HG03039 (cell line): ENCODE results near the gene GNG8.
A peak's percentile ranks its signal among the peaks of the same experiment; 100 is the strongest.

Source experiments
- ATAC-seq: cut with Tn5 transposase; IDR thresholded peaks from one replicate; pipeline ENCODE4 v1.9.1; 2021; ENCODE audit warnings: mild to moderate bottlenecking, moderate library complexity; ENCODE audit not compliant: unreplicated experiment

Gene GNG8

GRCh38 chr19:46603752-46604231 lies 32.2 kb downstream of the GNG8 start:
- no peak for ATAC-seq

- no peak for ATAC-seq
These were observed 32.8 kb downstream of the GNG8 start for GRCh38 chr19:46603195-46603637.

- no peak for ATAC-seq
These were observed 33.4 kb downstream of the GNG8 start for GRCh38 chr19:46602392-46603194.

DNA sequence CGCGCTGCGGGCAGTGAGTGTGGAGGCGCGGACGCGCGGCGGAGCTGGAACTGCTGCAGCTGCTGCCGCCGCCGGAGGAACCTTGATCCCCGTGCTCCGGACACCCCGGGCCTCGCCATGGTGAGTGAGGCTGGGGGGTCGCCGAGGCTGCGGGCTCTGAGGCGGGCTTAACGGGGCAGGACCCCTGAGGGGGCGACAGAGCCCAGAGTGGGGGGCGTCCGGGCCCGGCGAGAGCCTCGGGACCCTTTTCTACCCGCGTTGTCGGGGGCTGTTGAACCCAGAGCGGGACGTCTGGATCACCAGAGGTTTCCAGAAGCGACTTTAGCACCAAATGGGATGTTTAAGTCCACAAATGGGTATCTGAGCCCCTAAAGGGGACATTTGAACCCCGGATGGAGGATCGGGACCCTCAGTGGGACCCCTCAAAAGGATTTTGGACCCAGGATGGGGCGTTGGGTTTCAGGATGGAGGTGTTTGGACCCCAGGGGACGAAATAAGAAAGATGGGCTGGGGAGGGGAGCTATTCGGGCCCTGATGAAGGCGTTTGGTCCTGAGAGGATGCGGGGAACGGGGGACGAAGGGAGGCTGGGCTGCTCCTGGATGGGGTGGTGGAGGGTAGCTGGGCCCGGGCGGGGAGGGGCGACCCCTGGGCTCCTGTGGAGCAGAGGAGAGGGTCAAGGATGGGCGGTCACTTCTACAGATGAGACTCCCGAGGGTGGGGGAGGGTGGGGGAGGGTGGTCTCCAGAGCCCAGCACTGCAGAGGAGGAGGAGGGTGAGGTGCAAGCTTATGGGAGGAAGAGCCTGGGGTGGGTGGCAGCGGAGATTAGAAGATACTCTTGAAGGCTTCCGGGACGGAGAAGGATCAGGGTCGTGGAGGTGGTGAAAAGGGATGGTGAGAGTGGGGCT lies 34.4 kb downstream of the GNG8 start, which contains the start of gene CALM3:
TSS of gene CALM3 (plus strand) at position 13 of the 907 bp plus-strand sequence. CDS start at position 118, 105 bp downstream.
- ATAC-seq: no peak

DNA sequence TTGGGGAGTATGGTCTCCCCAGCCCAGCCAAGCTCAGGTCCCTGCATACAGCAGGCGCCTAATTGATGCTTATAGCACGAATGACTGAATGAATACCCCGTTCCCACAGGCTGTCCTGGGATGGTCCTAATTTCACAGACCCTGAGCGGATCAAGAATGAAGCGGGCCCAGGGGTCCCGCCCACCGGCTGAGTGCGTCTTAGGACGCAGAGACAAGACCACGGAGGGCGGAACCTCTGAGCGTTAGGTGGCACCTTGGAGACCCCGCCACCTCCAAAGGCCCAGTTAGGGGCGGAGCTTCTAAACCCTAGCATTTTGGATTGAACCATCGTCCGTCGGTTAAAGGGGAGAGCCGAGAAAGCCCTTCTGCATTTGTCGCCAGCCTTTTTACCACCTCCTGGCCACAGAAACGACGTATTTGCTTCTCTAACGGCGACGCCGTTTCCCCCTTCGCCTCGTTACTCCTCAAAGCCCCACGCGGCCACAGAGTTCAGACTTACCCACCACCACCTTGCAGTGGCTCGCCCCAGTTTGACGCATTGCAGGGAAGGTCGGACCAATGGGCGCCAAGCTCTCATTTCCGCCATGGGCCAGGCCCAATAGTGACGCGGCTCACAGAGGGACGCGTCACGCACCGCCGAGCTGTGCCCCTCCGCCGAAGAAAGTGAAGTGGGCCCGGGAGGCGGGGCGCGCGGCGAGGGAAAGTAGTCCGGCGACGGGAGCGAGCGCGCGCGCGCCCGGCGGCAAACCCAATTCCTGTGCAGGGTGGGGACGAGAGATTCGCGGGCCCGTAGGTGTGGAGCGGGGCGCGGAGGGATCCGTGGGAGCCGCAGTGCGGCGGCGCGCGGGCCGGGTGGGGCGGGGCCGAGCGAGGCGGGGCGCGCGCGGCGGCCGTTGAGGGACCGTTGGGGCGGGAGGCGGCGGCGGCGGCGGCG lies 35.4 kb downstream of the GNG8 start:
- ATAC-seq: peak; percentile 78

DNA sequence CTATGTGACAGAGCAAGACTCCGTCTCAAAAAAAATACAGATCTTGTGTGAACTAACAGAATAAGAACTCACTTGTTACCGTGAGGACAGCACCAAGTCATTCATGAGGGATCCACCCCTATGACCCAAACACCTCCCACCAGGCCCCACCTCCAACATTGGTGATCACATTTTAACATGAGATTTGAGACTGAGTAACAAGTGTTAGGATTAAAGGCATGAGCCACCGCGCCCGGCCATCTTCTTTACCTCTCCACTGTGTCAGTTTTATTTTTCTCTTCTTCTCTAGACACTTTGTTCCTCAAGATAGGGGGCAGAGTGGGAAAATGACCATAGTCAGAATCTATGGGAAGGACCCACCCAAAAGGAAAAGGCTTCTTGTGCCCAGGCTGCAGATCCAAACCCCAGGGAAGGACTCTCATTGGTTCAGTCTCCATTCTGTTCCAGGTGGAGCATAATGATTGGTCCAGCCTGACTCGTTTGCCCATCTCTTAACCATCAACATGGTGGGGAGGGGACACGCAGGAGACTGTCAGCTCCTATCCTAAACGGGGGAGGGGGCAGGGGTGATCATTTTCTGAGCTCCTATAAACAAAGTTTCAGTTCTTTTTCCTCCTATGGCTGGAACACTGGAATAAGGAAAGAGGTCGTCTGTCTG lies 36.2 kb downstream of the GNG8 start:
- no peak for ATAC-seq

GRCh38 chr19:46598372-46598917 lies 37.6 kb downstream of the GNG8 start:
- no peak for ATAC-seq

DNA sequence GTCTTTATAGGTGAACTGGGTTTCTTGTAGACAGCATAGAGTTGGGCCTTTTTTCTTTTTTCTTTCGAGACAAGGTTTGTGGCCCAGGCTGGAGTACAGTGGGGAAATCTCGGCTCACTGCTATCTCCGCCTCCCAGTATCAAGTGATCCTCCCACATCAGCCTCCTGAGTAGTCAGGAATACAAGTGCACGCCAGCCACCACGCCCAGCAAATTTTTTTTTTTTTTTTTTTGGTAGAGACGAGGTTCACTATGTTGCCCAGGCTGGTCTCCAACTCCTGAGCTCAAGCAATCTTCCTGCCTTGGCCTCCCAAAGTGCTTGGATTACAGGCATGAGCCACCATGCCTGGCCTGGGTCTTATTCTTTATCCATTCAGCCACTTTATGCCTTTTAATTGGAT lies 40.0 kb downstream of the GNG8 start:
- no peak for ATAC-seq

GRCh38 chr19:46591870-46592269 lies 44.1 kb downstream of the GNG8 start:
- ATAC-seq: no peak

DNA sequence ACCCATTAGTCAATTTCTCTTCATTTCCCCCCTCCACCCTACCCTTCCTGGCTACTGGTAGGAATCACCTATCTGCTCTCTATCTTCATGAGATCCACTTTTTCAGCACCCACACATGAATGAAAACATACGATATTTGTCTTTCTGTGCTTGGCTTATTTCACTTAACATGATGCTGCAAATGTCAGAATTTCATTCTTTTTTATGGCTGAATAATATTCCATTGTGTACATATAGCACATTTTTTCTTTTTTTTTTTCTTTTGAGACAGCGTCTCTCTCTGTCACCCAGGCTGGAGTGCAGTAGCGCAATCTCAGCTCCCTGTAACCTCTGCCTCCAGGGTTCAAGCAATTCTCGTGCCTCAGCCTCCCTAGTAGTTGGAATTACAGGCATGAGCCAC lies 44.7 kb downstream of the GNG8 start:
- ATAC-seq: no peak

- no peak for ATAC-seq
These were observed 48.1 kb downstream of the GNG8 start for GRCh38 chr19:46587861-46588260.

- no peak for ATAC-seq
These were observed 49.7 kb downstream of the GNG8 start for GRCh38 chr19:46586294-46586693.

- no peak for ATAC-seq
These were observed 50.5 kb downstream of the GNG8 start for GRCh38 chr19:46585539-46585938.
